ENCODE data around the gene CERS1.

The CERS1 gene

DNA sequence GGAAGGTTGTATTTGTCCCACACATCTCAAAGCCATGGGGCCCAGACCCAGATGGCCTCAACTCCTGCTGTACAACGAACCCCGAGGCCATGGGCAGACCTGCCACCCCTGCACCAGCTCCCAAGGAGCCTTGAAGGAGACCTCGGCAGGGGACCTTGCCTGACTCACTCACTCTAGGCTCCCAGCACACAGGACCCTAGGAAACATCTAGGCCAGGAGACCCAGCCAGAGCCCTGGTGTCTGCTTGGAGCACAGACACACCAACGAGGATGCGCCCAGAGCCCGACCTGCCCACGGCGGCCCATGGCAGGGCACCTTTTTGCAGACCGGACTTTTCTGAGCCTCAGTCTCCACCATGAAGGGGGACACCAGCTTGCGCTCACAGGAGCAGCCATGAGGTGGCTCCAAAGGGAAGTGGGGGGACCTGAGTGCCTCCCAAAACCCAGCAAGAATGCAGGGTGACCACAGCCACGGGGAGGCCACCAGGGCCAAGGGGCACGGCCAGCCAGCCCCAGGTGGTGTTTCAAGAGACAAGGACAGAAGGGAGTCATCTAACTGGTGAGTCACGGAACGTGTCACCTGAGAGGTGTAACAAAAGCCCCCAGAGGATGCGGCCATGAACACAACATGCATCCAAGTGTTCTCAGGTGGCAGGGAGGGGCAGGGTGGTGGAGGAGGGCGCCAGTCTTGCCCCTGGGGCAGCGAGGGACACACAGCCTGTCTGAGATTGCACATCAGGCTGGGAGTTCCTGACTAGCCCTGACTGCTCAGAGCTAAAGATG is 4.9 kb upstream of the CERS1 start:
- ChIA-PET CTCF (no interaction called here), POLR2A (ENCODE audit: low non-redundant PET) (no interaction called here)
- peak overlapping the region; percentile 5 for H3K27ac ChIP-seq
- DNase-seq (ENCODE audit: low spot score) = no peak
- TF ChIP-seq, protein P1, sequence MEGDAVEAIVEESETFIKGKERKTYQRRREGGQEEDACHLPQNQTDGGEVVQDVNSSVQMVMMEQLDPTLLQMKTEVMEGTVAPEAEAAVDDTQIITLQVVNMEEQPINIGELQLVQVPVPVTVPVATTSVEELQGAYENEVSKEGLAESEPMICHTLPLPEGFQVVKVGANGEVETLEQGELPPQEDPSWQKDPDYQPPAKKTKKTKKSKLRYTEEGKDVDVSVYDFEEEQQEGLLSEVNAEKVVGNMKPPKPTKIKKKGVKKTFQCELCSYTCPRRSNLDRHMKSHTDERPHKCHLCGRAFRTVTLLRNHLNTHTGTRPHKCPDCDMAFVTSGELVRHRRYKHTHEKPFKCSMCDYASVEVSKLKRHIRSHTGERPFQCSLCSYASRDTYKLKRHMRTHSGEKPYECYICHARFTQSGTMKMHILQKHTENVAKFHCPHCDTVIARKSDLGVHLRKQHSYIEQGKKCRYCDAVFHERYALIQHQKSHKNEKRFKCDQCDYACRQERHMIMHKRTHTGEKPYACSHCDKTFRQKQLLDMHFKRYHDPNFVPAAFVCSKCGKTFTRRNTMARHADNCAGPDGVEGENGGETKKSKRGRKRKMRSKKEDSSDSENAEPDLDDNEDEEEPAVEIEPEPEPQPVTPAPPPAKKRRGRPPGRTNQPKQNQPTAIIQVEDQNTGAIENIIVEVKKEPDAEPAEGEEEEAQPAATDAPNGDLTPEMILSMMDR (conservative IDR thresholded peaks at IDR 0.05; ENCODE audit: low read depth) = no peak

DNA sequence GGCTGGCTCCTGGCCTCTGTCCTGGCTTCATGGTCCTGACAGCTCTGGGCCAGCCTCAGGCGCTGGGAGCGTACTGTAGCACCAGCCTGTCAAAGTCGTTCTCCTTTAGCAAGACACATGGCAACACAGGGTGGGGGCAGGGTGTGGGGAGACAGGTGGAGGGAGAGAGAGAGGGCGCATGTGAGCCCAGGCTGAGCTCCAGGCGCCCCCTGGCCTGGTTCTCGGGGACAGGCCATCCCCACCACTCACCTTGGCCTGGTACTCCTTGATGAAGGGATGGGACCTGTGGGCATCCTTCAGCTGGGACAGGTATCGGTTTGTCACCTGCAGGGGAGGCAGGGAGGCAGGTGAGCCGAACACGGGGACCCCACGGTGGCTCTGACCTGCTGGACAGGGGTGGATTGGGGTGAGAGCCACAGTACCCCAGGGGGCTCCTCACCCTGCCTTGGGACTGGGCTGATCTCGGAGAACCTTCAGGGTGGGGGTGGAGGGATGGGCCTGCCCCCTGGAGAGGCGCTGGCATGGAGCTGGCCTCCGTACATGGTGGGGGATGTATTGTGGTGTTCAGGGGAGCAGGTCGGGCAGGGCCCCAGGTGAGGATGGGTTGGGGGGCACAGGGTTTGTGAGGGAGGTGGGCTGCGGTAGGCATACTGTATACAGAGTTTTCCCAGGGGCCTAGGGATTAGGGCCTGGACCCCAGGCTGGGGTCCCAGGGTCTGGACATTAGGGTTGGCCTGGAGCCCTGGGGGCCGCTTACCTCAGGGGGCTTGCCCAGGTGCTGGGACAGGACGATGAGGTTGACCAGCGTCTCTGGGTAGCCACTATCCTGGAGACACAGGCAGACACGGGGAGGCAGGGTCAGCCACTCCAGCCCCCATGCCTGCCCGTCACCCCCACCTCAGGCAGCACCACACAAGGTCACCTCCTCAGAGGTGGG is 3.9 kb upstream of the CERS1 start:
- no peak for DNase-seq (ENCODE audit: low spot score)
- CTCF ChIA-PET = no interaction called here
- TF ChIP-seq, protein P1 (conservative IDR thresholded peaks at IDR 0.05; ENCODE audit: low read depth) = no peak
- POLR2A ChIA-PET (ENCODE audit: low non-redundant PET) = interaction anchor here (0.5 kb wide), 1 partner anchor 29 kb away, joined by 3 read pairs; no protein-coding TSS in a partner anchor
- H3K27ac ChIP-seq = no peak overlapping the region

DNA sequence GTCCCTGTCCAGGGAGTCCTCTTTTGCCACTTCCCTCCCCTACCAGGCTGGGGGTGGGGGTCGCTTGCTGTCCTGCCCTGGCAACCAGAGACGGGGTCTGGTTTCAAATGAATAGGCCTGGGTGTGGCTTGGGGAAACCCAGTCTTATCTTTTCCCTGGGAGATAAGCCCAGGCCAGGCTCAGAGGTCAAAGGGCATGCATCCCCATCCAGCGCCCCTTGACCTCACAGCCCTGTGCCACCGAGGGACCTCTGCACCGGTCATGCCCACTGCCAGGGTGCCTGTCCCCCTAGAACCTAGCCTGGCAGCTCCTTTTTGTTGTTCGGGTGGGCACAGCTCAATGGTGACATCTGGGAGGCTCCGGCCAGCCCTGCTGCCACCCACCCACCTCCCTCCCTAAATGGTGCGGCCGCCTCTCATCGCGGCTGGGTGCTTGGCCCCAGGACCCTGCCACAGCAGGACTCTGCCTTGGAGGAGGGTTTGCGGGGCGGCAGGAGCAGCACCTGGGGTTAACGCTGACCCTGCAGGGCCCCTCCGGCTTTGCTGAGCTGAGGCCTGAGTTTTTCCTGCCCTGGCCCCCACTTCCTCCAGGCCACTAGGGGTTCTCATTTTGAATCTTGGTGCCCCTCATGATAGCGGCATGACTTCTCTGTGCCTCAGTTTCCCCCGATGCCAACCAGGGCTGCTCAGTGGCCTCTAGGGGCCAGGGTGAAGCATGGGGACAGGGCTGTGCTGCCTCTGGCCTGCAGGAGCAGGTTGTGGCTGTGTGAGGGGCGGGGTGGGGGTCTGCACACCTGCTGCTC is 2.9 kb upstream of the CERS1 start:
- ChIA-PET POLR2A (ENCODE audit: low non-redundant PET) (no interaction called here), CTCF (interaction anchor here (1.0 kb wide), 1 partner anchor 32 kb away, joined by 3 read pairs; no protein-coding TSS in a partner anchor)
- DNase-seq (ENCODE audit: low spot score) = no peak
- TF ChIP-seq, protein P1 (conservative IDR thresholded peaks at IDR 0.05; ENCODE audit: low read depth) = no peak
- H3K27ac ChIP-seq = no peak overlapping the region

DNA sequence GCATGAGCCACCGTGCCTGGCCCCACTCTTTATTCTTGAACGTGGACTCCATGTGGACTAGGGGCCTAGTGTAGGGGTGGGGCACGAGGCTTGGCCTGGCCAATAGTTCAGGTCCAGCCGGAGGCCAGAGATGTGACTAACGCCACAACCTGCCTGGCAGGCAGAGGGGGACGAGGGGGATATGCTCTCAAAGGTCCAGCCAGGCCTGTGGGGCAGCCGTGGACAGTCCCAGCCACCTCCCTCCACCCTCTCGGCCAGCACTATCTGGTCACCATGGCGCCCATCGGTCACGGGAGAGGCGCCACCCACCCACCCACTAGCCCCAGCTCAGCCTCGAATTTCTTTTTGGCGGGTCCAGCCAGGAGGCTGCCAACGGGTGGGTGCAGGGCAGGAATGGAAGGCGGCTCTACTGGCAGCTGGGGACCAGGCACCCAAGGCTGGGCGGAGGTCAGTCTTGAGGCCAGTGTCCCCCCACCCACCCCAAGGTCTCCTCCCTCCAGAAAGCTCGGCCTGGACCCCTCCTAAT is 2.2 kb upstream of the CERS1 start:
- POLR2A ChIA-PET (ENCODE audit: low non-redundant PET) = no interaction called here
- TF ChIP-seq, protein P1 (conservative IDR thresholded peaks at IDR 0.05; ENCODE audit: low read depth) = no peak
- H3K27ac ChIP-seq = no peak overlapping the region
- DNase-seq (ENCODE audit: low spot score) = no peak
- CTCF ChIA-PET = interaction anchor here (1.0 kb wide), 1 partner anchor 32 kb away, joined by 3 read pairs; no protein-coding TSS in a partner anchor

DNA sequence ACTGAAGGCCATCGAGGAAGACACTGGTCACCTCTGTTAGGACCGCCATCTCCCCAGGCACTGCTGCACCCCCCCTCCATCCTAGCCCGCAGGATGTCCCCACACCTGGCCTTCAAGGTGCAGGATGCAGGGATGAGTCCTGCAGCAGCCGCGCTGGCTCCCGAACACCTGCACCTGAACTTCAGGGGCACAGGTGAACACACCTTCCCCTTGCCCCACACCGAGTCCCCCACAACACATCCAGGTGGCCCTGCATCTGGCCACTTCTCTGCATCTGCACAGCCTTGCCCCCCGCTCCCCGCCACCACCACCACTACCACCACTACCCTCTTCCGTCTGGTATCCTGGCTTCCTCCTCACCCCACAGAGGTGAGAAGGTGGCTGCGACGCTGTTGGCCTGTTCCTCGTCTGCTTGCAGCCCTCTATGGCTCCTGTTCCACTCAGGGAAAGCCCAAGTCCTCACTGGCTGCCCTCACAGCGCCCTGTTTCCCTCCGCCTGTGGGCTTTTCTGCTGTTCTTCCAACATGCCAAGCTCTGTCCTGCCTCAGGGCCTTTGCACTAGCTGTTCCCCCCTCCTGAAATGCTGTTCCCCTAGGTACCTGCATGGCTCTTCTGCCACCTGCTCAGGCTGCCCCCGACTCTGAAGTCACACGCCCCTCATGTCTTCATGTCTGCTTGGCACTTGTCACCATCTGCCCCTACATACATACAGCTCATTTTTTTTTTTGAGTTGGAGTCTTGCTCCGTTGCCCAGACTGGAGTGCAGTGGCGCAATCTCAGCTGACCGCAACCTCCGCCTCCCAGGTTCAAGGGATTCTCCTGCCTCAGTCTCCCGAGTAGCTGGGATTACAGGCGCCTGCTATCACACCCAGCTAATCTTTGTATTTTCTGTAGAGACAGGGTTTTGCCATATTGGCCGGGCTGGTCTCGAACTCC is 1.4 kb upstream of the CERS1 start:
- CTCF ChIA-PET = interaction anchor here (0.6 to 1.1 kb wide), 3 partner anchors 31 to 492 kb away, joined by 3 to 4 read pairs (median 4); no protein-coding TSS in a partner anchor
- H3K27ac ChIP-seq = no peak overlapping the region
- POLR2A ChIA-PET (ENCODE audit: low non-redundant PET) = no interaction called here
- TF ChIP-seq, protein P1 (conservative IDR thresholded peaks at IDR 0.05; ENCODE audit: low read depth) = no peak
- no peak for DNase-seq (ENCODE audit: low spot score)
